Gastrocnemius medialis (tissue), 4 donors: ENCODE results near the gene SMARCA1.

Experiments used
- POLR2A ChIP-seq, 2 donors: fragments of 450-650 bp; IDR thresholded peaks; one replicate each; pipeline ENCODE4 v1.6.1; 2017; ENCODE audit warnings: antibody characterized with exemption in 2 of 2, mild to moderate bottlenecking in 2 of 2, moderate library complexity in 2 of 2
- TF ChIP-seq, protein P1 (sequence below), 5 experiments: fragments of 450-650 bp in 3 of 5; fragments of 200-600 bp in 2 of 5; sonication (generic) in 2 of 5; IDR thresholded peaks in 4 of 5; conservative IDR thresholded peaks in 1 of 5; 1 replicate in 4 of 5; 2 replicates in 1 of 5; pipeline ENCODE4 v1.5.1; 2016 to 2019; ENCODE audit warnings: antibody characterized with exemption in 5 of 5, mild to moderate bottlenecking in 3 of 5, moderate library complexity in 3 of 5

DNA sequence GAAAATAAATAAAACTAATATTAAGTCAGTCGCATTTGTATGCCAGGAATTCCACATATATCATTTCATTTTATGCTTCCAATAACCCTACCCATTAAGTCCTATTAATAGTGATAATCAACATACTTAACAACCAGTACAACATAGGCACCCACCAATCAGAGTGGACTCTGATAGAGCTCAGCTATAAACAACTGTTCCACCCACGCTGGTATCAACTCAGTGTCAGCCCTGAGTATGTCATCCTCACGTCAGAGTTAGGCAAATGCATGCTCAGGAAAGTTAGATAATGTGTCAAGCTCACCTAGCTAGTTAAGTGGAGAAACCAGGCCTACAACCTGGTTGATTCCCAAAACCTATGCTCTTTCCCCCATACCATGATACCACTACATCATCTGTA lies 89.3 kb downstream of the SMARCA1 start:
- TF ChIP-seq, protein P1, sequence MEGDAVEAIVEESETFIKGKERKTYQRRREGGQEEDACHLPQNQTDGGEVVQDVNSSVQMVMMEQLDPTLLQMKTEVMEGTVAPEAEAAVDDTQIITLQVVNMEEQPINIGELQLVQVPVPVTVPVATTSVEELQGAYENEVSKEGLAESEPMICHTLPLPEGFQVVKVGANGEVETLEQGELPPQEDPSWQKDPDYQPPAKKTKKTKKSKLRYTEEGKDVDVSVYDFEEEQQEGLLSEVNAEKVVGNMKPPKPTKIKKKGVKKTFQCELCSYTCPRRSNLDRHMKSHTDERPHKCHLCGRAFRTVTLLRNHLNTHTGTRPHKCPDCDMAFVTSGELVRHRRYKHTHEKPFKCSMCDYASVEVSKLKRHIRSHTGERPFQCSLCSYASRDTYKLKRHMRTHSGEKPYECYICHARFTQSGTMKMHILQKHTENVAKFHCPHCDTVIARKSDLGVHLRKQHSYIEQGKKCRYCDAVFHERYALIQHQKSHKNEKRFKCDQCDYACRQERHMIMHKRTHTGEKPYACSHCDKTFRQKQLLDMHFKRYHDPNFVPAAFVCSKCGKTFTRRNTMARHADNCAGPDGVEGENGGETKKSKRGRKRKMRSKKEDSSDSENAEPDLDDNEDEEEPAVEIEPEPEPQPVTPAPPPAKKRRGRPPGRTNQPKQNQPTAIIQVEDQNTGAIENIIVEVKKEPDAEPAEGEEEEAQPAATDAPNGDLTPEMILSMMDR (IDR thresholded peaks at IDR 0.05 in 4 of 5, conservative IDR thresholded peaks at IDR 0.05 in 1 of 5): no peak
- TF ChIP-seq POLR2A (IDR thresholded peaks at IDR 0.05): no peak
